ENCODE measurements around the gene SLC4A2.

GRCh38 chr7:151104411-151105235 lies 45.2 kb downstream of the SLC4A2 start:
- TF ChIP-seq ZNF8 (CRISPR knock-in tag; IDR thresholded peaks at IDR 0.05): no peak
- no peak for TF ChIP-seq ZFP3 (CRISPR knock-in tag; IDR thresholded peaks at IDR 0.05)
- no peak for TF ChIP-seq TSHZ2 (CRISPR knock-in tag; IDR thresholded peaks at IDR 0.05)
- no peak for TF ChIP-seq TCF4 (CRISPR knock-in tag; IDR thresholded peaks at IDR 0.05; ENCODE audit: borderline replicate concordance)
- no peak for TF ChIP-seq ZC3H10 (CRISPR knock-in tag; IDR thresholded peaks at IDR 0.05)
- TF ChIP-seq CREB5 (CRISPR knock-in tag; IDR thresholded peaks at IDR 0.05; ENCODE audit: low read depth): no peak
- TF ChIP-seq RARB (CRISPR knock-in tag; IDR thresholded peaks at IDR 0.05): no peak
- no peak for TF ChIP-seq TOX (CRISPR knock-in tag; IDR thresholded peaks at IDR 0.05; ENCODE audit: borderline replicate concordance)
